ENCODE results near the gene PCSK6.

PCSK6 gene

GRCh38 chr15:101490408-101490891 is 943 bp upstream of the PCSK6 start:
- intact Hi-C loops (cut with DNase I) = loop anchor here (10.0 kb wide), 1 partner anchor 154 kb away; no protein-coding TSS in a partner anchor
- no peak for DNase-seq

DNA sequence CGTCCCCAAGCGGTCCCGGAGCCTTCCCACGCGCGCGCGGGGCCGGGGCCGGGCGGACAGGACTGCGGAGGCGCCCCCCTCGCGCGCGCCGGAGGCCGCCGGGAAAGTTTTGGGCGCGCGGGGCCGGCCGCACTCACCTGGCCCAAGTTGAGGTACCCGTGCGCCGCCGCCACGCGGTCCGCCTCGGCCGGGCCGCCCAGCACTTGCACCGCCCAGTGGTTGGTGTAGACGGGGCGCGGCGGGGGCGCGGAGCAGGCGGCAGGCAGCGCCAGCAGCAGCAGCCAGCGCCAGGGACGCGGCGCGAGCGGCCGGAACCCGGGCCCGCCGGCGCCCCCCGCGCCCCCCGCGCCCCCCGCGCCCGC is 289 bp downstream of the PCSK6 start:
- peak in 4 of 10 donors; percentile 28 to 92 (median 57) for DNase-seq
- intact Hi-C loops (cut with DNase I) = no loop called here

DNA sequence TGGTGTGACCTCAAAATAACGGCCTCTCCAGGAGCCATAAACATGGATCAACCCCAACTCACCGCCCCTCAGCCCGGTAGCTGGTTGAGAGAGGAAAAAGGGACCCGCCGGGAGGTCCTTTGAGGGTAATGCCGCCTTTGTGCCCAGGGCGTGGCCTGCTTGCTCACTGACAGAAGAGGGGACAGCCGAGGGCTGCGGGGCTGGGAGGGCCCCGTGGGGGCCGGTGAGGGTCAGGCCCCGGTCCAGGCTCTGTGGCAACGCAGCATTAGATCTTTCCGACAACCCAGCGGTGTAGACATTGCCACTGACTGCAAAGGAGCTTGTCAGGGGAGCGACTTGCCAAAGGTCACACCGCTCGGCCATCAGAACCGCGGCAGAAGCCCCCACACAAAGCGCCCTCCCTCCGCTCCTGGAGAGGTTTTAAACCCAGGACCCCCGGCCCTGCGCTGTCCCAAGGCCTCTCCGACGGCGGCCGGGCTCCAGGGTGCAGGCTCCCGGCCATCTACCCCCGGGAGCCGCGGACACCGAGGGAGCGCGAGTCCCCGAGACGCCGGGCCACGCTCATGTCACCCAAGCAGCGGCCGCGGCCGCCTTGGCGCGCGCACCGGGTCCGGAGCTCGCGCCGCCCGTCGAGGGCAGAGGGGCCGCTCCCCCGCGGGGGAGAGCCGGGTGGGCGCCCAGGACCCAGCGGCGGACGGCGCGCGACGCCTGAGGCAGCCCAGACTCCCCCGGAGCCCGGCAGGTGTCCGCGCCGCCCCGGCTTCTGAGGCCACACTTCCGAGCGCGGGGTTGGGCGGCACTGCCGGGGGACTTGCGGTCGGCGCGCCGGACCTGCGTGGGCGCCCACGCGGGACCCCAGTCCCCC is 975 bp downstream of the PCSK6 start:
- peak in 2 of 10 donors; percentile 17 to 81 for DNase-seq
- intact Hi-C loops (cut with DNase I) = no loop called here

DNA sequence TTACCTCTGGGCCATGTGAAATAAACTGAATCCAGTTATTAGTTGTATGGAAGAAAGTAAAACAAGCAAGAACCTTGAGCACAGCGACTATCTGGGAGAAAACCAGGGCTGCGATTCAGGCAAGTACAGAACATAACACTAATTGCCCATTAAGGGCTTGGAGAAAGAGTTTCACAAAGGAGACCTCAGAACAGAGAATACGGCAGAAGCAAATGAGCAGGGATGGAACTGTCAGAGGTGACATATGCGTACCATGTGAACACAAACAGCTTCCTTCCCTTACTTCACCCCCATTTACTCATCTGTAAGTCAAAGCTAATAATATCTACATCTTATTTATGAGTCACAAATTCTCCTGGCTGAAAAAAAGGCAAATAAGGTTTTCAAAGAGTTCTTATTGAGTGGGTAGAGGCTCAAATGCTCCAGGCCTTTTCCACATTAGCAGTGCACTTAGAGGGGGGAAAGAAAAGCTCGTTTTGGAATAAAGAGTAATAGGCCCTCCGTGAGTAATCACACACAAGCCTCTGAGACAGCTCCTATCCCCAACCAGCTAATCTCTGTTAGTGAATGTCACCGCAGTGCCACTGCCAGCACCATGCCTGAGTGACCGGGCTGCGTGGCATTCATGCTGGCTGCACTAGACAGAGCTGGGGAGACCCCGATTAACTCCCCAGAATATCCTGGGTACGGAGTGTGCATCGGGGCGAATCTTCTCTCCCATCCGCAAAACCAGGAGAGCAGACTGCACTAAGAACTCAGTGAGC is 2.6 kb downstream of the PCSK6 start:
- peak in 1 of 10 donors; percentile 17 for DNase-seq
- intact Hi-C loops (cut with DNase I) = no loop called here

DNA sequence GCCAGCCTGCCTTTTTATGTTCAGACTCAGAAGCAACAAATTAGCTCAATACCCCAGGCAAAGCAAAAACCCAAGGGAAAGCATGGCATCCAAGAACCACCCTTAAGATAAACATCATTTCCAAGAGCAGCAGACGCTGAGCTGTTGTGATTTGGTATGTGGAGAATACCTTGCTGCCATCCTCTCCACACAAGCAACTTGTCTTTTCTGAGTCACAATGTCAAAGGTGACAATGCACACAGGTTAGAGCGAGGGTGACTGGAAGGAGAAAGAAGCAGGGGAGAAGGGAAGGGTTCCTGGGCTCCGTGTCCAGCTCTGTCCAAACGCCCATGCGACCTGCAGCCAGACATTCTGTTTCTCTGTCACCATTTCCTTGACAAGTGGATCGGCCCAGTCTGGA is 6.0 kb downstream of the PCSK6 start:
- peak in 1 of 10 donors; percentile 11 for DNase-seq
- intact Hi-C loops (cut with DNase I) = no loop called here

DNA sequence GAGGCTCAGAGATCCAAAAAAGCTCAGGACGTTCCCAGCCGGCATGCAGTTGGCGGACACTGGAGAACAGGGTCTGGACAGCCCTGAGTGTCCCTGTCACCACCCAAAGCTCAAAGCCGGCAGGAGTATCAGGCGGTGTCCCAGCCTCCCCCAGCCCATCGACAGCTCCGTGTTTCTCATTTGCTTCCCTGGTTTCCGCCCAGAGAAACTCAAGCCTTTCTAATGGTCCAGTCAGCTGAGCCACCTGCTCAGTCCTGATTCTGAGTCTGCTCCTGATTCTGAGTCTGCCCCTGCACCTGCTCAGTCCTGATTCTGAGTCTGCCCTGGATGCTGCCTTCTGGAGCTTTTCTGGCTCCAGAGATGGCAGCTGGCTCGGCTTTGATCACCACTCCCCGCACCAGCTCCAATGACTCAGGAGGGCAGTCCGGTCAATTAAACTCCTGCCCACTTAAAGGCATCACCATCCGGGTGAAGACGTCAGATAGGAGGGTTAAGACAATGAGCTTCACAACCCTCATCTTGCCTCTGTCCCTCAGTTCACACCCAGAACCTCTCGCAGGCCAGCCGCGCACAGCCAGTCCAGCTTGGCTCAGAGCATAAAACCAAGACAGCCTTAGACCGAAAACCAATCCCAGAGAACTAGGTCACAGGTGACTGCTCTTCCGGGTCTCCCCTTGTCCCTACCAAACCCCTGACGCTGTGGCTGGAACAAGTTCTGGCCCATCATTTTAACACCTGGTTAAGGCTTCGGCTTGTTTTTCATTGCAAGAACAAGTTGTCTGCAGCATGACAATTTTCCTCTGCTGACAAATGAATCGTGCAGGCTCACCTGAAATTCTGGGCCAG is 6.8 kb downstream of the PCSK6 start:
- DNase-seq = peak in 2 of 10 donors; percentile 15
- intact Hi-C loops (cut with DNase I) = no loop called here

DNA sequence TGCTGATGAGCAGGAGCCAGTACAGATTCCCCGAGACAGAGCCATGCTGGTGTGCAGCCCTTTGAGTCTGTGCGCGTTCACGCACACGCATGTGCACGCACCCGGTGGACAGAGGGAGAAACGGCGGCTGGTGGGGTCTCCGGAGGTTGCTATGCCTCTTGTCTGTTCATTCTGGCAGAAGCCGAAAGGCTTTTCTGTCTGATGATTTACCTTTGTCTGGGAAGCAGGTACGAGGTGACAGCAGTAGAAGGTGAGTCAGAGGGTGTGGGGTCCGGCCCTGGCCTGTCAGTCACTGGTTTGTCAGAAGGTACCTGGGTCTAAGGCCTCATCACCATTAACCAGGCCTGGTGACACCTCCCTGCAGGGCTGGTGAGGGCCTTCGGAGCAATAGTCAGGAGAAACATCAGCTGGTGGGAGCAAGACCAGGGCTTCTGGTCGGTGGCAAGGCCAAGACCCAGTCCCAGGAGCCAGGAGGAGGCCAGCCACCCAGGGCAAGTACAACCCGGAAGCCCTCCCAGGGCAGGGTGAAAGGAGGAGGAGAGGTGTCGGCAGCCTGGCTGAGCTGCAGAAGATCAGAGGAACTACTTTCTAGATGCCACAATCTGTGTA is 7.5 kb downstream of the PCSK6 start:
- DNase-seq = peak in 2 of 10 donors; percentile 17 to 78
- intact Hi-C loops (cut with DNase I) = no loop called here

DNA sequence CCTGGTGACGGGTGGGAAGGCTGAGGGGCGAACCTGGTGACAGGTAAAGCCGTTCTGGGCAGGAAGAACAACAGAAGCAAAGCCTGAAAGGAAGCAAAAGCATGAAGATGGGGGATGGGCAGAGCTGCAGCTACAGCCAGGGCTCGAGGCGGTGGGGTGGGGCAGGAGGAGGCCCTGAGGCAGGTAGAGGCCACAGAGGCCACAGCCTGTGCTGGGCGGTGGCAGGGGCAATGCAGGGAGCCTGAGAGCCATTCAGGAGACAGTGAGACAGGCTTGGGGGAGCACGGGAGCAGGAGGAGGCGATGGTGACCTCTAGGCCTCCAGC is 8.2 kb downstream of the PCSK6 start:
- DNase-seq = peak in 1 of 10 donors; percentile 15
- intact Hi-C loops (cut with DNase I) = no loop called here

DNA sequence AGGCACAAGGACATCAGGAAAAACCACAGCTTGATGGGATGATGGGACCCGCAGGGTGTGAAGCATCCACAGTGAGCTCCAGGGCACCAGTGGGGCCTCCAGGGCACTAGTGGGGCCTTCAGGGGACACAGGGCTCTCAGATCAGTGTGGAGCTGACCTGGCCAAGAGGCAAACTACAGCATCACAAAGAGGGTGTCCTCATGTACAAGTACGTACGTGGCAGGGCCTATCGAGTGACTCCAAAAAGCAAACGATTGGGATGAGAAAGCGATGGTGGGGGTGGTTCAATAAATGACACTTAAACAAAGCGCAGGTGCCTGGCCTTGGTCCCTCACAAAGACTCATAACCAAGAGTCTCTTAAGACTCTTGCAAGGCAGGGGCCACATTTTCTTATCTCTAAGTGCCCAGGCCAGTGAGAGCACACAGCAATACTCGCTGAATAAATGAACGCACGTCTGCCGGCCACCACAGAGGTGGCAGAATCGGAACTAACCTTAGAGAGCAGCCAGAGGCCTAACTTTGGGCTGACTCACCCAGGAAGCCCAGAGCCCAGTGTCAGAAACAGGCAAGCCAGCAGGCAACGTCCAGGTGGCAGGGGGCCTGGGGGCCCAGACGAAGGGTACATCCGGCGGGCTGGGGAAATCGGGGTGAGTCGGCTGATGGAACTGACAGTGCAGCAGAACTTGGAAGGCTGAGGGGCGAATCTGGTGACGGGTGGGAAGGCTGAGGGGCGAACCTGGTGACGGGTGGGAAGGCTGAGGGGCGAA is 8.7 kb downstream of the PCSK6 start:
- intact Hi-C loops (cut with DNase I) = no loop called here
- peak in 1 of 10 donors; percentile 15 for DNase-seq

GRCh38 chr15:101479851-101480612 is 9.5 kb downstream of the PCSK6 start:
- intact Hi-C loops (cut with DNase I) = loop anchor here (5.0 kb wide), 1 partner anchor 43 kb away; no protein-coding TSS in a partner anchor
- DNase-seq = peak in 8 of 10 donors; percentile 70 to 97 (median 86)

DNA sequence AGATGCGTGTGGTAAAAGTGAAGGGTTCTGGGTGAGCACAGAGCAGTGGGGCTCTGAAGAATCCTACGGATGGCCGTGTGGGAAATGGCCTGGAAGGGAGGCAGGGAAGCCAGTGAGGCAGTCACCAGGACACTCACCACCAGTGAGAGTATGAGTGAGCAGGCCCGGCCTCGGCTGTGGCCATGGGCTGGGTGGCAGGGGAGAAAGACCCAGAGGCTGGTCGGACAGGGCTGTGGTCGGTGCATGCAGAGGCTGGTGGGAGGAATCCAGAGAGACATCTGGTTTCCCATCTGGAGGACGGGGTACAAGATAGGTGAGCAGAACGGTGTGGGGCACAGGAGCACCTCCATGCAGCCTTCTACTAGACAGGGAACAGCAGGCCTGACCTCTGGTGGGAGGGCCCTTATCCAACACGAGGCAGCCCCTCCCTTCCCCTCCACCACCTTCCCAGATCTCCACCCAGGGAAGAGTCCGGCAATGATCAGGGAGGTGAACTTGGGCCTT is 10.1 kb downstream of the PCSK6 start:
- peak in 2 of 10 donors; percentile 15 to 79 for DNase-seq
- intact Hi-C loops (cut with DNase I) = loop anchor here (5.0 kb wide), 1 partner anchor 42 kb away; no protein-coding TSS in a partner anchor

- intact Hi-C loops (cut with DNase I) = loop anchor here (5.0 kb wide), 1 partner anchor 42 kb away; no protein-coding TSS in a partner anchor
- peak in 1 of 10 donors; percentile 37 for DNase-seq
Measured at GRCh38 chr15:101478701-101479341, 10.7 kb downstream of the PCSK6 start.

- peak in 2 of 10 donors; percentile 11 to 65 for DNase-seq
- intact Hi-C loops (cut with DNase I) = loop anchor here (5.0 kb wide), 1 partner anchor 41 kb away; no protein-coding TSS in a partner anchor
Measured at GRCh38 chr15:101477851-101478362, 11.6 kb downstream of the PCSK6 start.

DNA sequence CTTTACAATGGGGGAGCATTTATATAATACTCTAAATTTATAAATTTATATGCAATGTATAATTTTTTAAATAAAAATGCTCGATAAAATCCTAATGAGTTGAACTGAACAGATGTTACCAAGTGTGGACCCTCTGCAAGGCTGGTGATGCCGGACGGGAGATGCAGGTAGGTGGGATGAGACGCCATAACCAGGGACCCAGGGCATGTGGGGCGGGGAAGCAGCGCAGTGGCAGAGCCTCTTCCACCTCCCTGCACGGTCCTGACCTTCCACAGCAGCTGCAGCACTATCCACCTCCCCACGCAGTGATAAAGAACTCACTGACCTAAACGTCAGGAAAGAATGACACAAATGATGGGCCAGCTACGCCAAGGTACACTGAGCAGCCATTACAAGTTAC is 12.8 kb downstream of the PCSK6 start:
- DNase-seq = peak in 3 of 10 donors; percentile 10 to 63 (median 57)
- intact Hi-C loops (cut with DNase I) = loop anchor here (5.0 kb wide), 1 partner anchor 39 kb away; no protein-coding TSS in a partner anchor

- peak in 1 of 10 donors; percentile 26 for DNase-seq
- intact Hi-C loops (cut with DNase I) = loop anchor here (5.0 kb wide), 1 partner anchor 38 kb away; no protein-coding TSS in a partner anchor
Measured at GRCh38 chr15:101474983-101475382, 14.5 kb downstream of the PCSK6 start.

DNA sequence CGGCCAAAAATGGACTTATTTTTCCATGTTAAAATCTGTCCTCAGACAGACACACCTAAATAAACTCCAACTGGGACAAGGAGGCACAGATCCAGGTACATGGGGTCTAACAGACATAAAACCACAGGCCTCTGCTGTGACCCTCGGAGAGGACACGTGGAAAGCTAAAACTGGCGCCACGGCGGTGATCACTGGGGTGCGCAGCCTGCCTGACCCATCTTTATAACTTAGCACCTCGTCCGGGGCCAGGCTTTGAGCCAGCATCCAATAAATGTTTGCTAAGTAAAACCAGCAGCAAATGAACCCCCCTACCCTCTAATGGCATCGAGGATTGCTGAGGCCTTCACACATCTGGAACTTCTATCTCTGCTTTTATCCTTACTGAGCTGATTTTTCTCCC is 15.3 kb downstream of the PCSK6 start:
- intact Hi-C loops (cut with DNase I) = no loop called here
- peak in 2 of 10 donors; percentile 14 to 43 for DNase-seq

DNA sequence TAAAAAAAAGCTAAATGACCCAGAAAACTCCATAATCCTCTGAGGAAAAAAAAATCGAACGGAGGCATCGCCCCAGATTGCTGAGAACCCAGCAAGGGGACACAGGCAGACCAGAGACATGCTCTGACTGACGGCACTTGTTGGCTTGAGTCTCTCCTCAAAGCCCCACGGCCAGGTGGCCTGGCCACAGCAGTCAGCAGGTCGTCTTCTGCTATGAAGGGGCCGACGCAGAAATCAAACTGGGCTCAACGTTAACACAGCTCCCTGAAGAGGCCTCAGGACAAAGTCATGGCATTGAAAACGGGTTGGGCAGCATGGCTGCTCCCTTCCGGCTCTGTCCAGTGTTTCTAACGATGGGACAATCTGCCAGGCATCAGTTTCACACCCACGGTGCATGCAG is 17.5 kb downstream of the PCSK6 start:
- intact Hi-C loops (cut with DNase I) = no loop called here
- DNase-seq = peak in 2 of 10 donors; percentile 15 to 60

Measured in posterior cingulate gyrus (tissue), 11 donors.